Gastrocnemius medialis (tissue), 4 donors: ENCODE data around the gene CKAP4.

ENCODE experiments used
- POLR2A ChIP-seq, 2 donors: fragments of 450-650 bp; IDR thresholded peaks; one replicate each; pipeline ENCODE4 v1.6.1; 2017; ENCODE audit warnings: antibody characterized with exemption in 2 of 2, mild to moderate bottlenecking in 2 of 2, moderate library complexity in 2 of 2
- TF ChIP-seq, protein P1 (sequence below), 5 experiments: fragments of 450-650 bp in 3 of 5; fragments of 200-600 bp in 2 of 5; sonication (generic) in 2 of 5; IDR thresholded peaks in 4 of 5; conservative IDR thresholded peaks in 1 of 5; 1 replicate in 4 of 5; 2 replicates in 1 of 5; pipeline ENCODE4 v1.5.1; 2016 to 2019; ENCODE audit warnings: antibody characterized with exemption in 5 of 5, mild to moderate bottlenecking in 3 of 5, moderate library complexity in 3 of 5

DNA sequence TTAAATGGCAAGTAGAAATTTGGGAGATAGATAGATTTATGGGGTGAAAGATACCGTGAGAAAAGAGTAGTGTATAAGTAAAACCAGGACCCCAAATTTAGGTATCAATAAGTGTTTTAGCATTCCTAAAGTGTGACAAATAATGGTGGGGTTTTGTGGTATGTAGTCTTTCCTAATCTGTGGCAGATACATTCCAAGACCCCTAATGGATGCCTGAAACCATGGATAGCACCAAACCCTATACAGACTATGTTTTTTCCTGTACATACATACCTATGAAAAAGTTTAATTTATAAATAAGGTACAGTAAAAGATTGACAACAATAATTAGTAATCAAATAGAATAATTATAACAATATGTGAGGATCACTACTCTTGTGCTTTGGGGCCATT is 40.3 kb upstream of the CKAP4 start:
- TF ChIP-seq, protein P1, sequence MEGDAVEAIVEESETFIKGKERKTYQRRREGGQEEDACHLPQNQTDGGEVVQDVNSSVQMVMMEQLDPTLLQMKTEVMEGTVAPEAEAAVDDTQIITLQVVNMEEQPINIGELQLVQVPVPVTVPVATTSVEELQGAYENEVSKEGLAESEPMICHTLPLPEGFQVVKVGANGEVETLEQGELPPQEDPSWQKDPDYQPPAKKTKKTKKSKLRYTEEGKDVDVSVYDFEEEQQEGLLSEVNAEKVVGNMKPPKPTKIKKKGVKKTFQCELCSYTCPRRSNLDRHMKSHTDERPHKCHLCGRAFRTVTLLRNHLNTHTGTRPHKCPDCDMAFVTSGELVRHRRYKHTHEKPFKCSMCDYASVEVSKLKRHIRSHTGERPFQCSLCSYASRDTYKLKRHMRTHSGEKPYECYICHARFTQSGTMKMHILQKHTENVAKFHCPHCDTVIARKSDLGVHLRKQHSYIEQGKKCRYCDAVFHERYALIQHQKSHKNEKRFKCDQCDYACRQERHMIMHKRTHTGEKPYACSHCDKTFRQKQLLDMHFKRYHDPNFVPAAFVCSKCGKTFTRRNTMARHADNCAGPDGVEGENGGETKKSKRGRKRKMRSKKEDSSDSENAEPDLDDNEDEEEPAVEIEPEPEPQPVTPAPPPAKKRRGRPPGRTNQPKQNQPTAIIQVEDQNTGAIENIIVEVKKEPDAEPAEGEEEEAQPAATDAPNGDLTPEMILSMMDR (IDR thresholded peaks at IDR 0.05 in 4 of 5, conservative IDR thresholded peaks at IDR 0.05 in 1 of 5) = no peak
- TF ChIP-seq POLR2A (IDR thresholded peaks at IDR 0.05) = no peak
